GM12874 (cell line): ENCODE data around the gene CRB3.

Experiments used
- TF ChIP-seq, protein P1 (sequence below): IDR thresholded peaks from 2 replicates; pipeline ENCODE4 v1.5.1; 2011; ENCODE audit warnings: low read depth, mild to moderate bottlenecking, control low read depth, low read length, moderate library complexity; ENCODE audit not compliant: insufficient read depth

Gene CRB3

DNA sequence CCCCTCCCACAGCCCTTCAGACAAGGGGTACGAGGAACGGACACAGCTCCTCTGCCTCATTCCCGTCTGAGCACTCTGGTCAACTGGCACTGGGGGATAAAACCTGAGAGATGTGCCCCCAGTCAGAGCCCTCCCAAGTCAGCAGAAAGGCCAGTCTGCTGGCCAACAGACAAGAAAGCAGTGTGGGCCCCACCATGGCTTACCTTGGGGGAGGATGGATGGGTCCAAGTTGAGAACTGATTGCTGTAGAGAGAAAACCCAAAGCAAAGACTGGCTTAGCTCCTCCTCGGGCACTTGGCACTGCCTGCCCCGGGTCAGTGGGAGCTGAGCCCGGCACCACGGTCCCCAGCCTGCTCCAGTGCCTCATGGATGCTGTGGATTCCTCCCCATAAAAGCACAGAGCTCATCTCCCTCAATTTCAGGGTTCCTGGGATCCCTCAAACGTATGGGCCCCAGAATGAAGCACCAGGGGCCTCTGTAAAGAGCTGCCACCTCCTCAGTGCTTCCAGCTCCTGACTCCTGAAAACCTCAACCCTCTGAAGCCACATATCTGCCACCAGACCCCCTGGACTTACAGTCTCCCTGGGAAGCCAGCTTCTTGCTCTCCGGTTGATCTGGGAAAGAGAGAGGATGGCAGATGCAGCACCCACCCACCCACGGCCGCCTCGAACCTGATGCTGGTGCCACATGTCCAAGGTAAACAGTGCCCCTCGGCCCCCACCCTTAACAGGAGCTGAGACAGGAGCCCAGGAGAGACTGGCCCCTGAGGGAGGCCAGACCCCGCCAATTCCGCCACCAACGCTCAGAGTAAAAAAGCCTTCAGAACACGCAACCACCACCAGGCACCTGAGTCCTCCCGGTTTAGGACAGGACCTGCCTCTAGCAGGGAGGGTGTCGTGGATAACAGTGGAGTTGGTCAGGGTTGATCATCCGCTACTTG lies 42.7 kb upstream of the CRB3 start:
- TF ChIP-seq, protein P1, sequence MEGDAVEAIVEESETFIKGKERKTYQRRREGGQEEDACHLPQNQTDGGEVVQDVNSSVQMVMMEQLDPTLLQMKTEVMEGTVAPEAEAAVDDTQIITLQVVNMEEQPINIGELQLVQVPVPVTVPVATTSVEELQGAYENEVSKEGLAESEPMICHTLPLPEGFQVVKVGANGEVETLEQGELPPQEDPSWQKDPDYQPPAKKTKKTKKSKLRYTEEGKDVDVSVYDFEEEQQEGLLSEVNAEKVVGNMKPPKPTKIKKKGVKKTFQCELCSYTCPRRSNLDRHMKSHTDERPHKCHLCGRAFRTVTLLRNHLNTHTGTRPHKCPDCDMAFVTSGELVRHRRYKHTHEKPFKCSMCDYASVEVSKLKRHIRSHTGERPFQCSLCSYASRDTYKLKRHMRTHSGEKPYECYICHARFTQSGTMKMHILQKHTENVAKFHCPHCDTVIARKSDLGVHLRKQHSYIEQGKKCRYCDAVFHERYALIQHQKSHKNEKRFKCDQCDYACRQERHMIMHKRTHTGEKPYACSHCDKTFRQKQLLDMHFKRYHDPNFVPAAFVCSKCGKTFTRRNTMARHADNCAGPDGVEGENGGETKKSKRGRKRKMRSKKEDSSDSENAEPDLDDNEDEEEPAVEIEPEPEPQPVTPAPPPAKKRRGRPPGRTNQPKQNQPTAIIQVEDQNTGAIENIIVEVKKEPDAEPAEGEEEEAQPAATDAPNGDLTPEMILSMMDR: no peak

DNA sequence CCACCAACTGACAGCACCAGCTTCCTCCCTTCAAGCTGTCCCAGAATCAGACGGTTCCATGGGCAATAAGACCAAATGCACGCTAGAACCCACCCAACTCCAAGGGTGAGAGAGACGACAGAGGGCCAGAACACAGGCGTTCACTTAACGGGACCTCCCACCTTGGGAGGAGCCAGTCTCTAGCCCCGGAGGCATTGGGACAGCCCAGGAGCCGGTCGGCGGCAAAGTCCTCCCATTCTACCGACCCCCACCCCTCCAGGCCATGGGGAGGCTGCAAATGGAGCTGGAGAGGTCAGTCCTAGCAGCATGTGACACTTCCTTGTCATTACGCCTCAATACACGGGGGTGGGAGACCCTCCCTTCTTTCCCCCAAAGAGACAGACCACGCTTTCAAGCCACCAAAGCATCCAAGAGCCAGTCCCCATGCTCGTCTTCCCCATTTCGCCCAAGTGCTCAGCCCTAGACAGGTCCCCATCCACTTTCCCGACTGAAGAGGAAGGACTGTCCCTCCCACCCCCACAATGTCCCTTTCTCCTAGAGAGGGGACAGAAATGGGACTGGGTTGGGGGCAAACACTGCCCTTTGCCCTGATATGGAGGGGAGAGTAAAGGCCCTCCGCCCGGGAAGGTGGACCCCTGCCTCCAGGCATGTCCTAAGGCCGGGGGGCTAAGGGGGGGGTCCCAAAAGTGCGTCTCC lies 40.4 kb upstream of the CRB3 start:
- TF ChIP-seq, protein P1: no peak

DNA sequence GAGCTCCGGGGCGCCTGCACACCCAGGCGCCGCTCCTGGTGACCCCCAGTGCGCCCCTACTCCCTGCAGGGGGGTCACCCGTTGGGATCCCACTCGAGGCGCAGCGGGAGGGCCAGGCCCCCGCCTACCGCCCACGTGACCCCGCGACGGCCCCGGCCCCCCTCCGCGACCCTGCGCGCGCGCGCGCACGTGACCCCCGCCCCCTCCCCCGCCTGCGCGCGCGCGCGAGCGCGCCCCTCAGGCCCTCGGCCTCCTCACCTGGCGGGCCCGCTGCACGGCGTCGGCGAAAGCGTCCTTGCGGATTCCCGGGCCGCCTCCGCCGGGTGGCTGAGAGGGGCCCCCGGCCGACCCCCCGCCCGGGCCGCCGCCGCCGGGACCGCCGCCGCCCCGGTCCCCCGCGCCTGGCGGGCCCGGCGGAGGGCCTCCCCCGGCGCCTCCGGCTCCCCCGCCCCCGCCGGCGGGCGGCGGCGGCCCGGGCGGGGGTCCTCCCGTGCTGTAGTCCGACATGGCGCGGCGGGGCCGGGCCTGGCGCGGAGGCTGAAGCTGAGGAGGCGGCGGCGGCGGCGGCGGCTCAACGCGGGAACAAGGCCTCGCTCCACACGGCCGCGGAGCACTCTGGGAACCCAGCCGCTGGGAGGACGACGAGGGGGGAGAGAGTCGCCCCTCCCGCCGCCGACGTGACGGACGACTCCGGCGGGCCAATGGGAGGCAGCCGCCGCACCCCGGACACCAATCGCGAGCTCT lies 39.7 kb upstream of the CRB3 start, which contains the start of gene KHSRP:
Gene KHSRP, minus strand, starts transcription at position 617 of the 744 bp plus-strand sequence. Its CDS starts 110 bp downstream, at position 507.
- TF ChIP-seq, protein P1: no peak

DNA sequence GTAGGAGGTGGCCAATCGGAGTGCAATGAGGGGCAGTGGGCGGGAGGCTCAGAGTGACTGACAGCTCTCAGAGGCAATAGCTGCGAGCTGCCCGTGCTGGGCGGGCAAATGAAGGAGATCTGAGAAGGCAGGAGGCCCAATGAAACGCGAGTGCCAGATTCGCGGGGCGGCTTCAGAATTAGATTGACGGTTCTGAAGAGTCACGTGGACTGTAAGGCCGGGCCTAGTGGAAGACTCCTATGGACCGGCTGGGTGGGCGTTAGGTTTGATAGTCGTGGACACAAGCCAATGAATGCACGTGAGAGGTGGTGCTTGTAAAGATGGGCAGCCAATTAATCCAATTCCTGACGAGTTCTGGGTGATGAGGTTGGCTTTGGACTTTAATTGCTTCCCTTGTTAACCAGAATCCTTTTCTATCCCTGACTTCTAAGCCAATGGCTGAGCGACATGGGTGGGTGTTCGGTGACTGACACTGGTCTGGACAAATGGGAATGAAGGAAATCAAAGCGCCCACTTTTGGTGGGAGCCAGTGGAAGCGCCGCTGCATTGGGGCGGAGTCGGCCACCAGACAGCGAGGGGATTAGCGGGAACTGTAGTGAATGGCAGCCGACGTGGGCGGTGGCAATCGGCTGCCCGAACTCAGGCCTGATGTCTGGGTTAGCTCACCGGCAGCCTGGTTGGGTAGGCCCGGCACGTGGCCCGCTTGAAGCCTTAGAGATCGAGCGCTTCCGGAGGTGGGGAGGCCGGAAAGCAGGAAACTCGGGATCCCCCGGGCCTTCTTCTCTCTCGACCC lies 38.9 kb upstream of the CRB3 start:
- TF ChIP-seq, protein P1: no peak

DNA sequence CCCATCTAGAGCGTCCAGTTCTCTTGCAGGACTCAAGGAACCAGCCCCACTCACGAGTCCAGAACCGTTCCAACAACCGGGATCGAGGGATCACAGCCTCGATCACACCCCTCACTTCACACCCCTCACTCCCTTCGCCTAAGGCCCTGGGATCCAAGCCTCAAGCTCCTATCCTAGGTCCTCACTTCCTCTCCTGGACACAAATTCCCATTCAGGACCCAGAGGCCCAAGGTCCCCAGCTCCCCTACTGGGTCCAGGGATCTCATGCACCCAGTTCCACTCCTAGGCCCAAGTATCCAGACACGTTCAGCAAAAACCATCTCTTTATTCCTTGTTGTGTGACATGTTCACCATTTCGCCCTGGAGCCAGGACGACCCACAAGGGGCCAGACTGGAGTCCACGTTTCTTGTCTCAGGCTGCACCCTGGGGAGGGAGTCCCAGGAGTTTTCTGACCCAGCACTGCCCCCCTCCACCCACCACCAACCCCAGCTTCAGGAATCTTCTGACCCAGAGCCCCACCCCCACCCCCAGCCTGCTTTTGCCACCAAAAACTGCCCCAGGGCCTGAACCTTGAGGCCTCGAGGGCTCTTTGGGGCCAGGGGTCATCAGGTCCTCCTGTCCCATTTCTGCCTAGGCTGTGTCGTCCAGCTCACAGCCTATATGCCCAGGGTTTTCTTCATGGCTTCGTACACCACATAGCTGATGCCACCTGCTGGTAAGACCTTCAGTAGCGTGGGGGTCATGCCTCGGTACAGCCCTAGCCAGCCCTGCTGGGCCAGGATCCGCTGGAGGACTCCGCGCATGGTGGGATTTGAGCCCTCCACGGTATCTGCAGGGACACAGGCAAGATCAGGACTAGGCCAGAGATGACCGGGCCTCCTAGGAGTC lies 38.1 kb upstream of the CRB3 start:
- TF ChIP-seq, protein P1: no peak

DNA sequence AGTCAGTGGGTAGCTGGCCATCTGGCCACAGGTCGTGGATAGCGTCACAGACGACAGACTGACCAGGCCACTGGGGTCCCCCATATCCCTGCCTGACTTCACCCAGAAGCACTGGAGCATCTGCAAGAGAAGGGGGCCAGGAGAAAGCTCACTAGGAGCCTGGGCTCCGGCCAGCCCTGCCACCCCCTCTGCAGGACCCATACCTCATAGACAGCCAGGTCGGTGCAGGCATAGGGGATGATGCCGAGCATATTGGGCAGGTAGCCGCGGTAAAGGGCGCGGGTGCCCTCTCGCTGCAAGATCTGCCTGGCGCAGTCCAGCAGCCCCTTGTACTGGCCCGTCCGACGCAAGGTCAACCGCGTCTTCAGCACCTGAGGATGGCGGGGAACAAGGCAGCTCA lies 36.9 kb upstream of the CRB3 start:
- TF ChIP-seq, protein P1: no peak
